Uterus (tissue), 4 donors: ENCODE data around the gene SEPTIN1. TPM values are rescaled to one million over a fixed set of nuclear protein-coding genes. Genes with fewer than 3 reads are reported as not detected.

Experiments used
- DNase-seq, 2 donors: peaks; one replicate each; pipeline ENCODE4 v3.0.0-alpha.2; 2019 to 2020
- H3K27ac ChIP-seq, 2 donors: fragments of 200-600 bp; sonication (generic); 1 replicate in 1 of 2; 2 replicates in 1 of 2; pipeline ENCODE4 v1.5.1; 2016 to 2018
- H3K27me3 ChIP-seq, 2 donors: fragments of 200-600 bp; sonication (generic); one replicate each; pipeline ENCODE4 v1.5.1; 2018 to 2019; ENCODE audit warnings: control low read depth in 1 of 2
- H3K36me3 ChIP-seq, 2 donors: fragments of 200-600 bp; sonication (generic); one replicate each; pipeline ENCODE4 v1.5.1; 2019; ENCODE audit warnings: control low read depth in 1 of 2
- H3K4me1 ChIP-seq, 2 donors: fragments of 200-600 bp; sonication (generic); one replicate each; pipeline ENCODE4 v1.5.1; 2018 to 2019; ENCODE audit warnings: control low read depth in 1 of 2
- H3K4me3 ChIP-seq, 2 donors: fragments of 200-600 bp; sonication (generic); 1 replicate in 1 of 2; 2 replicates in 1 of 2; pipeline ENCODE4 v1.5.1; 2018 to 2019; ENCODE audit warnings: mild to moderate bottlenecking in 1 of 2
- H3K9me3 ChIP-seq, 2 donors: fragments of 200-600 bp; sonication (generic); one replicate each; pipeline ENCODE4 v1.5.1; 2019; ENCODE audit warnings: control low read depth in 1 of 2
- POLR2A ChIP-seq, 2 donors: fragments of 450-650 bp; IDR thresholded peaks; one replicate each; pipeline ENCODE4 v1.6.1; 2016; ENCODE audit warnings: antibody characterized with exemption in 2 of 2, mild to moderate bottlenecking in 1 of 2, moderate library complexity in 1 of 2
- intact Hi-C: fragments of 100-400 bp; cut with DNase I; formaldehyde crosslinking; loops from one replicate; pipeline ENCODE4 v1.15.1; 2023; ENCODE audit warnings: low total_unique reads
- total RNA-seq, 4 donors: library from RNA; depleted of rRNA in 3 of 4; stranded (reverse); fragments of >200 nt in 3 of 4; gene quantifications; one replicate each; pipeline versions ENCODE4 v1.1.0 to v1.2.4, GENCODE V29; 2014 to 2023
- TF ChIP-seq, protein P1 (sequence below), 4 experiments: fragments of 200-600 bp in 2 of 4; fragments of 450-650 bp in 2 of 4; sonication (generic) in 2 of 4; IDR thresholded peaks; one replicate each; pipeline ENCODE4 v1.5.1; 2016 to 2019; ENCODE audit warnings: antibody characterized with exemption in 4 of 4, mild to moderate bottlenecking in 2 of 4, moderate library complexity in 1 of 4
- donor health status: DM: yes; HTN: yes; CAD: no.

SEPTIN1 gene
- total RNA-seq, 4 donors from 2014 or later: 1.0 to 5.3 TPM; not detected in 2

DNA sequence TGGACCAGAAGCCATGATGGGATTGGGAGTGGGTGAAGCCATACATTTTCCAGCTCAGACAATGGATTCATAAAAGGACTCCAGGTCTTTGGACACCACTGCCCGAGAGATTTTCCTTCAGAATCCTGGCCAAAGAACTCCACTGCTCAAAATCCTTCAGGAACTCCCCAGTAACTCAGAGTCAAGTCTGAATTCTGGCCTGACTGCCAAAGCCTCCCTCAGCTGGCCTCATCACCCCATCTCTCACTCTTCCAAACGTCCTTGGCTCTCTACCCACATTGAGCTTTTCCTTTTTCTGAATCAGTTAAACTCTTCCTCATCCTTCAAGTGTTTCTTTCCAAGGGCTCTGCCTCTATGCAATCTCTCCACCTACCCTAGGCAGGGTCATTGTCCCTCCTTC, 1.2 kb upstream of the SEPTIN1 start:
- no peaks in the 10 kb centered on the region for H3K4me1 ChIP-seq
- no peaks in the 10 kb centered on the region for H3K9me3 ChIP-seq
- DNase-seq: no peak
- H3K4me3 ChIP-seq: no peak overlapping the region
- H3K27ac ChIP-seq: no peak overlapping the region
- H3K36me3 ChIP-seq: no peaks in the 10 kb centered on the region
- intact Hi-C loops: no loop called here
- no peak for TF ChIP-seq POLR2A (IDR thresholded peaks at IDR 0.05)
- TF ChIP-seq, protein P1, sequence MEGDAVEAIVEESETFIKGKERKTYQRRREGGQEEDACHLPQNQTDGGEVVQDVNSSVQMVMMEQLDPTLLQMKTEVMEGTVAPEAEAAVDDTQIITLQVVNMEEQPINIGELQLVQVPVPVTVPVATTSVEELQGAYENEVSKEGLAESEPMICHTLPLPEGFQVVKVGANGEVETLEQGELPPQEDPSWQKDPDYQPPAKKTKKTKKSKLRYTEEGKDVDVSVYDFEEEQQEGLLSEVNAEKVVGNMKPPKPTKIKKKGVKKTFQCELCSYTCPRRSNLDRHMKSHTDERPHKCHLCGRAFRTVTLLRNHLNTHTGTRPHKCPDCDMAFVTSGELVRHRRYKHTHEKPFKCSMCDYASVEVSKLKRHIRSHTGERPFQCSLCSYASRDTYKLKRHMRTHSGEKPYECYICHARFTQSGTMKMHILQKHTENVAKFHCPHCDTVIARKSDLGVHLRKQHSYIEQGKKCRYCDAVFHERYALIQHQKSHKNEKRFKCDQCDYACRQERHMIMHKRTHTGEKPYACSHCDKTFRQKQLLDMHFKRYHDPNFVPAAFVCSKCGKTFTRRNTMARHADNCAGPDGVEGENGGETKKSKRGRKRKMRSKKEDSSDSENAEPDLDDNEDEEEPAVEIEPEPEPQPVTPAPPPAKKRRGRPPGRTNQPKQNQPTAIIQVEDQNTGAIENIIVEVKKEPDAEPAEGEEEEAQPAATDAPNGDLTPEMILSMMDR (IDR thresholded peaks at IDR 0.05): no peak
- no peaks in the 10 kb centered on the region for H3K27me3 ChIP-seq

DNA sequence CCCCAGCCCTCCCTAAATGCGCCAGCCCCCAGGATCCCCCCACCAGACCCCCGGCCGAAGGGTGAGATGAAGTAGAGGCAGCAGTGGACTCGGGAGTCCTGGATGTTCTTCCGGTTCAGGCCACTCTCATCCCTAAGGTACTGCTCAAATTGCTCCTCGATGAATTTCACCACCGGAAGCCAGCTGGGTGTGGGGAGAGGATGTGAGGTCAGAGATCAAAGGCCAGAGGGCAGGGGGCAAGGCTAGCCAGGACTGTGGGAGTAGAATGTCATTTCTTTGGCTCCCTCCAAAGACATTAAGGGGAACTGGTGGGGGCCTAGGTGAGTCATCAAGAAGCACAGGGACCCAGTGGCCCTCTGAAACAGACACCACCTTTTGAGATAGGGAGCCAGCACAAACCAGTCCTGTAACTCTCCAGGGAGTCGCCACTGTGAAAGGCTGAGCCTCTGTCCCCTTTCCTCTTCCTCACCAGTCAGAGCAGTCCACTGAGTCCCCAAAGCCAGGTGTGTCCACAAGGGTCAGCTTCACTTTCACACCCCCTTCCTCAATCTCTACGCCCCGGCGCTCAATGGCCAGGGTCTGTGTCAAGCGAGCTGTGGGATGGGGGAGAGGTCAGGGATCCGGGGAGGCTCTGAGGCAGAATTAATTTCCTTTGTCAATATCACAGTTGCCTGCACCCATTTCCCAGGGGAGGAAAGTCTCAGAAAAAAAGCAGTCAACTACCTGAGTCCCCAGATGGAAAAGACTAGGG, 895 bp downstream of the SEPTIN1 start:
- intact Hi-C loops: no loop called here
- H3K9me3 ChIP-seq: no peaks in the 10 kb centered on the region
- no peaks in the 10 kb centered on the region for H3K36me3 ChIP-seq
- DNase-seq: no peak
- H3K27me3 ChIP-seq: no peaks in the 10 kb centered on the region
- no peak for TF ChIP-seq POLR2A (IDR thresholded peaks at IDR 0.05)
- TF ChIP-seq, protein P1 (IDR thresholded peaks at IDR 0.05): no peak
- no peaks in the 10 kb centered on the region for H3K4me1 ChIP-seq
- H3K27ac ChIP-seq: no peak overlapping the region
- no peak overlapping the region for H3K4me3 ChIP-seq

DNA sequence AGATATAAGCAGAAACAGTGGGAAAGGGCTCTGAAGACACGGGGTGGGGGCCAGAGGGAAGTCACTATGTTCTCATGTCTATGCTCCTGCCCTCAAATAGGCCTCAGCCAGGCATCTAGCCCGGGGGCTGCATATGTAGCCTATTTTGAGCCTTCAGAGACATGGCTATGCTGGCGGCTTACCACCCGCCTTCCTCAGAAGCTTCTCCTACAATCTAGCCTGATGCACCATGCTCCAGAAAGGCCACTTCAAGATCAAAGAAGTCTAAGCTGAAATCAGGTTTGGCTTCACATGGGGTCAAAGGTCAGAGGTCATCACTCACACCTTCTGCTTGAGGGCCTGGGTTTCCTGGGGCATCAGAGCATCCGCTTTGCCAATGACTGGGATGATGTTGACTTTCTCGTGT, 1.6 kb downstream of the SEPTIN1 start:
- Histone ChIP-seq H3K9me3 (no peaks in the 10 kb centered on the region), H3K36me3 (no peaks in the 10 kb centered on the region), H3K27ac (no peak overlapping the region), H3K4me3 (no peak overlapping the region), H3K4me1 (no peaks in the 10 kb centered on the region), H3K27me3 (no peaks in the 10 kb centered on the region)
- no peak for DNase-seq
- intact Hi-C loops: no loop called here
- TF ChIP-seq, protein P1 (IDR thresholded peaks at IDR 0.05): no peak
- no peak for TF ChIP-seq POLR2A (IDR thresholded peaks at IDR 0.05)

DNA sequence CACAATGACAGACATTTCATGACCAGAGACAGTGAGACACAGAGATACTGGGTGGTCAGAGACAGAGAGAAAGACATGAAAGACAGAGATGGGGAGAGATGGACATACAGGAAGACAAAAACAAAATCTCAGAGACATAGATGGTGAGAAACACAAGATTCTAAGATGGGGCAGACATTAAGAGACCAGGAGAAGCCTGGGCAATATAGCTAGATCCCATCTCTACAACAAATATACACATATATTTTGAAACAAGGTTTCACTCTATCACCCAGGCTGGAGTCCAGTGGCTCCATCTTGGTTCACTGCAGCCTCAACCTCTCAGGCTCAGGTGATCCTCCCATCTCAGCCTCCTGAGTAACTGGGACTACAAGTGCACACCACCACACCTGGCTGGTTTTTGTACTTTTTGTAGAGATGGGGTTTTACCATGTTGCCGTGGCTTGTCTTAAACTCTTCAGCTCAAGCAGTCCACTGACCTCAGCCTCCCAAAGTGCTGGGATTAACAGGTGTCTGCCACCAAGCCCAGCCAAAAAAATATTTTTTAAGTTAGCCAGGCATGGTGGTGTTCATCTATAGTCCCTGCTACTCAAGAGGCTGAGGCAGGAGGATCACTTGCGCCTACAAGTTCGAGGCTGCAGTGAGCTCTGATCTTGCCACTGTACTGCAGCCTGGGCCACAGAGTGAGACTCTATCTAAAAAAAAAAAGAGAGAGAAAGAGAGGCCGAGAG, 2.1 kb downstream of the SEPTIN1 start:
- no peak overlapping the region for H3K4me3 ChIP-seq
- no peaks in the 10 kb centered on the region for H3K9me3 ChIP-seq
- H3K36me3 ChIP-seq: no peaks in the 10 kb centered on the region
- H3K4me1 ChIP-seq: no peaks in the 10 kb centered on the region
- no peak for DNase-seq
- no peak overlapping the region for H3K27ac ChIP-seq
- TF ChIP-seq POLR2A (IDR thresholded peaks at IDR 0.05): no peak
- TF ChIP-seq, protein P1 (IDR thresholded peaks at IDR 0.05): no peak
- no peaks in the 10 kb centered on the region for H3K27me3 ChIP-seq
- intact Hi-C loops: no loop called here

DNA sequence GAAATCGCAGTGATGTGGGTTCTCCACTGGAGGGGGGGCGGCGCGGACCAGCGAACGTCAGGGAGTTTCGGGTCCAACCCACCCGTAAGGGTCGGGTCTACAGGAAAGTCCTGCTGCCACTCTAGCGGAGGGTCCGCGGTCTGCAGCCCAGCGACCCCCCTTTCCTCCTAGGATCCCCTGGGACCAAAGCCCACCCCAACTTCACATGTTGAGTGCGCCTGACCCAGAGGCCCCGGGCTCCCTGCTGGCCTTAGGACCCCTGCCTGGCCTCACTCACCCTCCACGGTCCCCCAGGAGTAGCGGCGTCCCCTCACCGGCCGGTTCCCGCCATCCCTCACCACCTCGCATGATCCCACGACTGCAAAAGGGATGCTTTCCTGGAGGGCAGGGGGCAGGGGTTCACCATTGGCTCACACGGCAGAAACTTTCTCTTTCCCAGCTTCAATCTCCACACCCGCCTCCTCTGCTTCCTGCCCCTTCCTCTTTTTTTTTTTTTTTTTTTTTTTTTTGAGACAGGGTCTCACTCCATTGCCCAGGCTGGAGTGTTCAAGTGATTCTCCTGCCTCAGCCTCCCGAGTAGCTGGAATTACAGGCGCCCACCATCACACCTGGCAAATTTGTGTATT, 3.1 kb downstream of the SEPTIN1 start:
- H3K9me3 ChIP-seq: no peaks in the 10 kb centered on the region
- TF ChIP-seq, protein P1 (IDR thresholded peaks at IDR 0.05): peak in 1 of 4 experiments; percentile 12
- TF ChIP-seq POLR2A (IDR thresholded peaks at IDR 0.05): no peak
- DNase-seq: no peak
- peak overlapping the region; percentile 83 to 88 for H3K4me3 ChIP-seq
- no peaks in the 10 kb centered on the region for H3K27me3 ChIP-seq
- H3K27ac ChIP-seq: peak overlapping the region; percentile 100
- no peaks in the 10 kb centered on the region for H3K36me3 ChIP-seq
- no peaks in the 10 kb centered on the region for H3K4me1 ChIP-seq
- intact Hi-C loops: no loop called here
